ENCODE results near the gene NHS. TPM values are rescaled to one million over a fixed set of nuclear protein-coding genes. Genes with fewer than 3 reads are reported as not detected.

Gene NHS
- total RNA-seq, 1 donor from 2014 or later, result 0.51 TPM

DNA sequence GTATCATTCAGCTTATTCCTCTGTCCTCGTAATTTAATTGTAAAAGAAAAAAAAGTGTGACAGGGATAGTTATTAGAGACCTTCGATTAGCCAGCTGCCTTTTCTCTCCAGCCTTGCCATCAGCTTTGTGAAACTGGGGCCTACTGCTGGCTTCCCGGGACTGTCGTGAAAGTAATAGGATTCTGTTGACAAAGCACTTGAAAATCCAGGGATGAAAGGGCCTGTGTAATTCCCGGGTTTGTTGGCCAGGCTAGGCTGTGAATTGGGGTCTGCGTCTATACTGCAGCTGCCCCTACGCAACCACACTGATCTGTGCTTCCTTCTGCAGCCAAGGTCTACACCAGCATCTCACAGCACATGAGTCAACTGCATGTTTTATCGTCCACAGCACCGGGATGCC is 241.9 kb downstream of the NHS start:
- DNase-seq (ENCODE audit: low read depth), result no peak

DNA sequence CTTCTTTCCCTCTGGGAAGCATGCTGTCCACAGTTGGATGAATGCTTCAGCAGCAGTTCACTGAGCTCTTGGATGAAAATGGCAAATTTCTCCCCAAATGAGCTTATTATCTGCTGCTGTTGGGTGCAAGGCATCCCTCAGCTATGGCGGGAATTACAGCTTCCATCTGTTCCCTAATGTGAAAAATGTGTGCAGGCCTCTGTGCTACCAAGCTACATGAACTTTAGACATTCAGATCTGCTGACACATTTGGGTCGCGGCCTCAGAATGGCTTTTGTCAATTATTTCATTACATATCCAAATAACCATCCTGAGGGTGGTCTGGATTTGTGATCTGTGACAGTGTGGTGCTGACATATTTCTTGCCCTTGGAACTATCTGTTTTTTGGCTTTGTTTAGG is 242.8 kb downstream of the NHS start:
- DNase-seq (ENCODE audit: low read depth), result peak; percentile 25

DNA sequence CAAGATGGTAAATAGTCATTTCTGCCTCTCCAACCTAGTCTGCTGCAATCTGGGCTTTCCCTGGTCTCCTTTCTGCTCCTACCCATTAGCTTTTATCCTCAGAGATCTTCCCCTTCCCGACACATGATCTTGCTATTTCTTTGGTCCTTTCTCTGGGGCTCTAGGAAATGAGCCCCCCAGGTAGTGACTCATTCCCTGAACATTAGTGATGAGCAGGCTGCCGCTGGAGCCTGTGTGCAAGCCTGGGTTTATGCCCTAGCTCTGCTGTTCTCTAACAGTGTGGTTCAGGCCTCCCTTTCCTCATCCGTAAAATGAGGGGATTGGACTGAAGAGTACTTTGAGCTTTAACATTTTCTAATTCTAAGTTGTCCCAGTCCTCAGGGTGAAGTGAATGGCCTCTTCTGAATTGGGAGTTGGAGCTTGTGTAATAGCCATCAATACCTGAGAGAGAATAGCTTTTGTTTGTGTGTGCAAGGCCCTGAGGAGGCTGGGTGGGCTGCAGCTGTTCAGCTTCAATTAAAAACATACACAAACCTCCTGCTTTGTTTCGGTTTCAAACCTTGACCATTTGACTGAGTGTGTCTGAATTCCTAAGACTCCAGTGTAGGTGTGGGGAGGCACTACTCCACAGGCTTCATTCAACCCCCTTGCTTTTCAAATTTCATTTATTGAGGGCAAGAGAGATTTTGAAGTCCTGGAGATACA is 246.7 kb downstream of the NHS start:
- no peak for DNase-seq (ENCODE audit: low read depth)

DNA sequence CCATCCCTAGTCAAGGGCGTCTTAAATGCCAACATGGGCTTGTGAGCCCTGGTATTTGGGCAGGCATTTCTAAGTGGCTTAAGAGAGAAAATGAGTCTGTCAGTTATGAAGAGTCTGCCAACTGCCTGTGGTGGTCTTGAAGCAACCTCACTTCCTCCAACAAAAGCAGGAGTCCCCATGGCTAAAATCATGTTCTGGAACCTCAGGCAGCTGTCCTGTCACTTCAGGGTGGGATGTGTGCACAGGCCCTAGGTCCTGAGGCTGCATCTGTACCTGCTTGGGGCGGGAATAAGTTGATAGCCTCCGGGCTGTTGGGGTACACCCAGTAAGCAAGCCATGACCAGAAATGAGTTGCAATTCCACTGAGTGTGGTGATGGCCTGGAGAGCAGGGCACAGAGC is 247.3 kb downstream of the NHS start:
- no peak for DNase-seq (ENCODE audit: low read depth)

DNA sequence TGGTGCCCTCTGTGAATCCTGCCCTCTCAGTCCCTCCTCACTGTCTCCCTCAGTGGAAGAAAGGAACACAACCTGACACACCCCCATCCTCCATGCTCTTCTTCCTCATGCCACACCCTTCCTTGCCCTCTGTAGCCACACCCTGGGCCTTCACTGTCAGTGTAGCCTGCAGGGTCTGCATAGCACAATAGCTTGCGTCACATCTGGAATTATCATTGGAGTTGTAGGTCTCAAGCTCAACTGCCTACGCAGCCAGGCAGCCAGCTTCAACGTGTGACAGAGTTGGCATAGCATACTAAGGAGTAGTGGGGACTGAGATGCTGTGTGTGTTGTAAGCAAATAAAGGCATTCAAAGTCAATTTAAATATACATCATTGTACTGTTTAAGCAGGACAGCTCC is 248.8 kb downstream of the NHS start:
- DNase-seq (ENCODE audit: low read depth), result no peak

DNA sequence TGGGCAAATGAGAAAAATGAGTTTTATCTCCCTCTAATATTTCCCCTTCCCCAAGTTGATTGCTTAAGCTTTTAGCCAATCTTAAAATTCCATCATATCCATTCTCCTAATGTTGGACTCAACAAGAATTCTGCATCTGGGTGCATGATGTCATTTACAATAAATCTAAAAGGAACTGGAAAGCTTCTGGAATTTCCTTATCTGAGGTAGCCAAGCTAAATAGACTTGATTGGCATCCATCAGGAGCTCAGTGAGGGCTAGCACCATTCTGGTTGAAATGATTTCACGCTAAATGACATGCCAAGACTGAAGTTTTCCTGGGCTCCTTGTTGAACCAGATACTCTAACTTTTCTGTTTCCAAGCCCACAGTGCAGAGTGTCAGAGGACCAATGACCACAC is 252.0 kb downstream of the NHS start:
- DNase-seq (ENCODE audit: low read depth), result no peak

DNA sequence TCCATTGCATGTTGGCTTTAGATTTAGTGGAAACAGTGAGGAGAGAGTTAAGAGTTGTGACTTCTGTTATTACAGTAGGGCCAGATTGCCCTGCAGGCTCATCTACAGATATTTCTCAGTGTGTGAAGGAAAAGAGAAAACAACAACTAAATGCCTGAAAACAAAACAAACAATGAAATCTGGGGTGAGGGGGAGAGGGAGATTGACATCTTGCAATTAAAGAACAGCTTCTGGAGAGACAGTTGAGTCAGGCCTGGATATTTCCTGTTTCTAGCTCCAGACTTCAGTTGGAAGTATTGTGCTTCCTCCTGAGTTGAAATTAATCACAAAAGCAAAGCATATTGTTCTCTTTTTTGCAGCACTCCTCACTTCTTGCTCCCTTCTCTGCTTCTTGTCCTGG is 254.0 kb downstream of the NHS start:
- no peak for DNase-seq (ENCODE audit: low read depth)

DNA sequence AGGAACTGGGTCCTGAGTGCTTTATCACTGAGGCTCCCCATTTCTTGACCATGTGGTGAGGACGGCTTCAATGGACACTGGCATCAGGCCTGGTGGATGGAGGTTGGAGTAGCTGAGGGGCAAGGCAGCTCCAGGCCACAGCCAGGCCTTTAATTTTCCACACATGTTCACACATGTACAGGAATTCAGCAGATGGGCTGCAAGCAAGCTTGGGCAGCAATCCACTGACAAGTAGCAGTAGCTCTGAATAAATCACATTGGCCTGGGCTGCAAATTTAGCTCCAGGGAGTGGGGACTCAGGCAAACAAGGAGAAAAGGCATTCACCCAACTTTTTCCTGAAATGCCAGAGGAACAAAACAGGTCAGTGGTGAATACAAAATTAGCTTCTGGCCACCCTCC is 254.5 kb downstream of the NHS start:
- DNase-seq (ENCODE audit: low read depth), result no peak

DNA sequence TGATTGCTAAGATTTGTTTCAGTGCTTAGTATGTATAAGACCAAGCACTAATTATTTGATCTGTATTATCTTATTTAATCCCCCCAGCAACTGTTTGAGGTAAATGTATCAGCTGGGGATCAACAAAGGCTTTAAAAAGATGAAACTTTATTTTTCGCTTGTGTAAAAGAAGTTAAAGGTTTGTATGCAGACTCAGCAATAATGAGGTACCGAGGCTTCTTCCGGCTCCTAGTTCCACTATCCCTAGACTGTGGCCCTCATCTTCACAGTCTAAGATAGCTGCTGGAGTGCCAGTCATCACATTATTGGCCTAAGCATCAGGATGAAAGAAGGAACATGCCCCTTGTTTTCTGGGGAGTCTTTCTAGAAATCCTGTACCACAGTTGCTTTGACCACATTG is 256.6 kb downstream of the NHS start:
- no peak for DNase-seq (ENCODE audit: low read depth)

DNA sequence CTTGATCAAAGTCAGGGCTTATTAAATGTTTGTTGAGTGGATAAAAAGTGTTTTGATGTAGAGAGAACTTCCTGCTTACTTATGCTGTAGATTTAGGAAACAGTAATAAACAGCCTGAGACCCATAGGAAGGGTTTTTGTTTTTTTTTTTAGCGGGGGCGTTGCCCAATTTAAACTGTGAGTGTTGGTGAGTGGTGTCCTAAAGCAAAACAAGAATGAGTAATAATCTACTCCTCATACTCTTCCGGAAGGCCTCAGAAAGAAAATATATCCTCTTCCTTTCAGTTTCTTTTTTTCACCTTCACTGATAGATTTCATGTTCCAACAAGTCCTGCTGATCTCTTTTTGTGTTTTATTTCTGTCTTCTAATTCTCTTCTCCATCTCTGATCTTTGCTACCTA is 257.9 kb downstream of the NHS start:
- no peak for DNase-seq (ENCODE audit: low read depth)

DNA sequence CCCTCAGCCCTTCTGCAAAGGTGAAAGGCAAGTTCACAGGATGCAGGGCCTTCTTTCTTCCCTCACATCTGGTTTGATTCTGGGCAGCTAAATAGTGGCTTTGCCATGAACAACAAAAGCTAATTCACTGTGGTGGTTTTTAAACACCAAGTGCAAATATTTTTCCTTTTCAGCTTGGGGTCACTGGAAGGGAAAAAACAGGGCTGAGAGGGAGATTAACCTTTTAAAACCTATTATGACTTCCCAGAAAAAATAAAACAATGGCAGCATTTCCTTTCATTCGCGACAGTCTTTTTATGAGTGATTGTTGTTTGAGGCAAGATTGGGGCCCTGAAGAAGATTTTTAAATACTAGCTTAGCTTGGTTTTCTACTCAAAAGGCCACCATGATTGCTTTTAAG is 258.5 kb downstream of the NHS start:
- DNase-seq (ENCODE audit: low read depth), result no peak

DNA sequence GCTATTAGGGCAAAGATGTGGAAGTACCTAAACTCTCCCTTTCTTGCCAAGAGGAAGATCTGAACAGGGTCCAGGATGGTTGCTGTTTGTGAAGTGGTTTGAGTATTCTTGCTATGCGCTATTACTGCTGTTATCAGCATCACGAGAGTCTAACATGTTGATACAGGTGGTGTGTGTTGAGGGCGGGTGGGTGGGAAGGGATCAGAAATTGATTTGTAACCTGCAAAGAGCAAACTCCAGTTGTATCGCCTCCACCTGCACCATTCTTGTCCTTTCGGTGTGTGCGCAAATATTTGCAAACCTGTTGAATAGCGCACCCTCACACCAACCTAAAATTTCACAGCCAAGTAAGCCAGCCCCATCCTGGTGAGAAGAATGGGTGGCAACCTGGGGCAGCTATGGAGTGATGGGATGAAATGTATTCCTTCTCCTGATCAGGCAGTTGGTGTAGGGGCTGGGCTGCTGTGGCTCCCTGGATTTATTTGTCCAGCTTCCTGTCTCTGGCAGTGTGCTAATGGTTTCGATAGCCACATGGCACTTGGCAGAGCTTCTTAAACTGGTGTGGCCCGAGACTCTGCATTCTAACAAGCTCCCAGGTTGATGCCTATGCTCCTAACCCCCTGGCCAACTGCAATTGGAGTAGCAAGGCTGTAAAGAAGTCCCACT is 259.7 kb downstream of the NHS start:
- no peak for DNase-seq (ENCODE audit: low read depth)

DNA sequence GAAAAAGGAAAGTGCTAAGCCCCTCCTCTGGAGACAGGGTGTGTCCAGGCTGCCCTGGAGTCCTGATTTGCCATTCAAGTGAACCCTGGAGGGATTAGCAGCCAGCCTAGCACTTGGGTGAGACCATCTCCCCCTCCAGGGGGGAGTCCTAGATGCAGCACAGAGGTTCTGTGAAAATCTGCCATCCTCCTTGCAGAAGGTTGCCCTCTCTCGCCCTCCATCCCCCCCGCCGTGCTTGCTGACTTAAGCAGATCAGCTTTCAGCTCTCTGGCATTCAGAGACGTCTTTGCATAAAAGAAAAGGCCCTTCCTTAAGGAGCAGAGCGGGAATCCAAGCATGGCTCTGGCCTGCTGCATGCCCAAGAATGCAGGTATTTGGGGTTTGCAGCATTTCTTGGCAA is 260.2 kb downstream of the NHS start:
- no peak for DNase-seq (ENCODE audit: low read depth)

DNA sequence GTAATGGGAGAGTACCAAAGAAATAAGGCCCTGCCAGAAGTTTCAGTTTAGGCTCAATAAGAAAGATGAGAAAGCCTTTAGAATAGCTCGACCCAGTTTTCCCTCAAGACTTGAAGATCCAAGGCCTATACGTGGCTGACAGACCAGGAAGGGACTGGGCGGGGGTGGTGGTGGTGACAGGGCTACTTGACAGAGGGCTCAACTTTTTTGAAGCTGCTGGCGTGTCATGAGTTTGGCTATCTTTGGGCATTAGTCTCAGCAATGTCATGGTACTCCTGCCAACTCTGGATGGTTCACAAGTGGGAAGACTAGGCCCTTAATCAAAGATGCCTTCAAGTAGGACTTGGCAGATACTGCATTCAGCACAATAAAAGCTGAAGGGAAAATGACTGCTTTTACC is 262.2 kb downstream of the NHS start:
- DNase-seq (ENCODE audit: low read depth), result no peak

DNA sequence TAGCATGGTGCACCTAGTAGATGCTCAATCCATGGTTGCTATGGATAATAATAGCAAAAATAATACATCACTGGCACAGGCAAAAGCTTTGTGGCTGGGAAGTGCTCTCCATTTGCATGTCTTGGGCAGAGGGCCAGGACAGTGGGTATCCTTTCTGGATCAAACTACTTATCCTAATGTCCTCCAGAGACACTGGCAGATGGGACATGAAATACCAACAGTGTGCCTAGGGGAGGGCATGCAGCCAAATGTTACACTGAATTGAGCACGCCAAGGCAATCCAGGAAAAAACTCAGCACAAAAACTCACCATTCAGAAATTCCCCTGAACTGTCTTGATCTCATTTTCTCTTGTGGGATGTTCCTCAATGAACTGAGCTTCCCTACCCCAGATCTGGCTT is 263.7 kb downstream of the NHS start:
- DNase-seq (ENCODE audit: low read depth), result peak; percentile 34

DNA sequence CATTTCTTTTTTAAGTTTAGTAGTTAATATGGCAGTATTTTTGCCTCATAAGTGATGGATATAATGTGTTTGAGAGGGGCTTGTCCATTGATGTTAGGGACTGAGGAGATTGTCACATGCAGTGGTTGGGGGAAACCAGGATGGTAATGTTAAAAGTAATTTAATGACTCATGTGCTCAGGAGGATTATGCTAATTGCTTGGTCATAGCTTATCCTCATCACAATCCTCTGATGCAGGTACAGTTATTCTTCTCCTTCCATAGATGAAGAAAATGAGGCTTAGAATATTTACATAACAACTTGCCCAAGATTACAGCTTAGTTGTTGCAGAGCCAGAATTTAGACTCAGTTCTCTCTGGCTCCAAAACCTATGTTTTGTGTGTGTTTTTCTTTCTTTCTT is 267.9 kb downstream of the NHS start:
- DNase-seq (ENCODE audit: low read depth), result no peak

DNA sequence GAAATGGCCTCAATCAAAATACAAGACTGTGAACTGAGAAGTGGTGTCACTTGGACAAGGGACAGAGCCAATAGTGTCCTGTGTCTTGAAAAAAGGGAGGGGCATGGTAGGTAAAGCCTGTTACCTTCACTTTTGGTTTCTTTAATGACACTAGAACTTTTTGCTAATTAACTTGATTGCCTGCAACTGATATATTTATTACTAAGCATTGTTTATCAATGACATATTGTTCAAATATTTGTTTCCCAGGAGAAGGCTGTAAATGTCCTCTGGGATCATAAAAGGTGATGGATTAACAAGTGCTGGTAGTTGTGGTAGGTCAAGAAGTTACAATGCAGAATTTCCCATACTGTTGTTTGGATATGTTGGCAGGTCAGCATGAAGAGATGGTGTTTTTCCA is 268.5 kb downstream of the NHS start:
- no peak for DNase-seq (ENCODE audit: low read depth)

DNA sequence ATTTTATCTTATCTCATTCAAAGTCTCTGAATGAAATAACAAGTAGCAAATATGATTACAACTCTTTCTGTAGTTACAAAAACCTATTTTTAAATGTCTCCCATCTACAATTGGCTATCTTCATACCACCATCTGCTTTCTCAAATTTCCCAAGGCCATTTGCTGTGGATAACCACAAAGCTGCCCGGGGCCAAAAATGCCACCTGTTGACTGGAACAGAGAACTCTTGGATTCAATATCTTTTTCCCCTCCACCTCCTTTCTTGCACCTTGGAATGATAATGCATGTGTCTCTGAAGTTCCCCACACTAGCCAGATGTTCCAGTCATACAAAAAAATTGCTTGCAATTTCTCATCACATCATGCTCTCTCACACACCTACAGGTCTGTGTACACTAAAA is 269.0 kb downstream of the NHS start:
- DNase-seq (ENCODE audit: low read depth), result peak; percentile 66

DNA sequence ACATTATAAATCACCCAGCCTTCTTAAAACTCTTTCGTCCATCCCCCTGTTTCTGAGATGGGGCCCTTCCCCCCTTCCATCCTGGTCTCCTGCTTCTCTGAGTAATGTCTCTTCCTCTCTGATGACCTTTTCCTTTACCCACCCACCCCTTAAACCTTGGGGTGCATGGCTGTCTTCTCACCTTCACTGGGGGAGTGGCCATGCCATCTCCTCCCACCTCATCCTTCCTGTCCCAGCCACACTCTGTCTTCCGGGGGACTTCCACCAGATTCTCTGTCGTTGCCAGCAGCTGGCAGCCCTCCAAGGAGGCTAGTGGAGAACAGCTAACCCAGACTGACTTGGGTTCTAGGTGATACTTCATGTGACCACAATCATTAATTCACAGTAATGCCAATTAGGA is 279.1 kb downstream of the NHS start:
- no peak for DNase-seq (ENCODE audit: low read depth)

DNA sequence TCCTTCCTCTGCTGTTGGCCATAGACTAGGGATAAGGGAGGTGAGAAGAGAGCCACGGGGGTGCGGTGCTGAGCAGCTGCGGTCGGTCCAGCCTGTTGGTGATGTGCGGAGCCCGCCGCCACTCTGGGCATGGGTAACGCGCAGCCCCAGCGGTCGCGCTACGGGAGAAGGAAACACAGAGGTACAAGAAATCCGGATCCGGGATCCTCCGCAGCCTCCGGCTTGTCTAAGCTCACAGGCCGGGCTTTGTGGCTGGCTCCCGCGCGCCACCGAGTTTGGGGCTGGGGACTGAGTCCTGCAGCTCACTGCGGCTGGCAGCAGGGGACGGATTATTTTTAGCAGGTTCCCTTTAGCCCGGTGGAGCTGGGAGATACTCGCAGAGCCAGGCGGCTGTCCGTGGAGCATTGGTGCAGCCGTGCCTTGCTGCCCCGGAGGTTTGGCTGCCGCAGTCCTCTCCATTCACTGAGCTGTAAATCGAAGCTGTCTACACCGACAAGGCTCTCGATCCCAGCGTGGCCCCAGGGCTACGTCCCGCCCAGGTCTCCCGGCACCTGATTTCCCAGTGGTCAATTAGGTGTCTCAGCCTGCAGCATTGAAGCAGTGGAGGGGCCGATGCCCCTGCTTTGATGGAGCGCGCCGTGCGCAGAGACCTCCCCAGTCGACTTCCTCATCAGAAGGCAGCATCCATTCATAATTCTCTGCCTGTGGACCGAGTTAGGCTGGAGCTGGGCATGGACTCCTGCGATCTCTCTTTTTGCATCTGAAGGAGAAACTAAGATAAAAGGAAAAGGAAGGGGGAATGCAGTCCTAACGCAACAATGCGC is 280.4 kb downstream of the NHS start:
- peak; percentile 26 for DNase-seq (ENCODE audit: low read depth)

DNA sequence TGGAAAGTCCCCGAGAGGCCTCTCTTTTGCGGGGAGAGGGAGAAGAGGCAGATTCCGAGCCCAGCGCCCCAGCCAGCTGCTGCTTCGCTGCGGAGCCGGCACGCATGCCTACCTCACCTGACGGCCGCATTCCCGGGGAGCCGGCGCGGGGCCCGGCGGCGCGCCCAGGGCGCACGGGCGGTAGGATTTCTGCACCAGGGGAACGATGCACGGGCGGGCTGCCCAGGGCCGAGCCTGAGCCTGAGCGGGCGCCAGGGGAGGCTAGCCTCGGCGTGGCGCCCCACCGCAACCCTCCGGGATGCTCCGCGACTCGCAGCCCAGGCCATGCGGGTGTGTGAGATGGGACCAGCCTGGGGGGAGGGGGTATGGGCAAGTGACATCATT is 281.0 kb downstream of the NHS start:
- DNase-seq (ENCODE audit: low read depth), result no peak

DNA sequence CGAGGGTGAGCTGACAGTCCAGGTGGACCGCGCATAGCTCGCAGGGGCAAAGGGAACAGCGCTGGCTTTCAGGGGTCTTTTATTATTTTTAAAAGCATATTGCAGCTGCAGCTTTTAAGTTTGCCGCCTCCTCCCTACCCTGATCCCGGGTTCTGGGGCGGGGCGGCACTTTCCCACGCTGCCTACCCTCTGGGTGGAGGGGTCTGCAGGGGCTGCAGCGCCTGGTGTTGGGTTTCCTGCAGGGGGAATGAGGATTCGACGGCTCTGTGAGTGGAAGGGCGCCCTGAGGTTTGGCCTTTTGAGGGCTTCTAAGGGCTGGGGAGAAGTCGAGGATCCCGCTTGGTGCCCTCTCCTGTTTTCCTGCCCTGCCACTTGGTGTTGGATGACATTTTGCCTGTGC is 281.6 kb downstream of the NHS start:
- DNase-seq (ENCODE audit: low read depth), result no peak

DNA sequence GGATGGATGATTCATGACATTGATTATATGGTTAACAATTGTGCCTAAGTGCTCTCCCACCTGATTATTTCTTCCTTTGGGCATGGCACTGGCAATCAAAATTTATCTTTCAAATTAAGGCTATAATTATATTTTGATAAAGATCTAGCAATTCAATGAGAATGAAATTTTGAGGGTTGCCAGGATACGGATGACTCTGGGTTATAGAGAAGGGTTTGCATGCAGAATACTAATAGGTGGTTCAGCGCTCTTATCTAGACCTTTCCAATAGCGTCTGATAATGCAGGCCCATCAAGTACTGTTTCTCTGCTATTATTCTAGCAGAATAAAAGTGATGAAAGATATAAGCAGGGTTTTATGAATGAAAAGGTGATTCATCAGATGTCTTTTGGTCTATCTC is 287.4 kb downstream of the NHS start:
- DNase-seq (ENCODE audit: low read depth), result no peak
